Adrenal gland (tissue), 5 donors: Measurements from ENCODE around the gene FTH1.

ENCODE experiments used
- POLR2A ChIP-seq, 2 donors: fragments of 450-650 bp; IDR thresholded peaks; one replicate each; pipeline ENCODE4 v1.6.1; 2017; ENCODE audit warnings: antibody characterized with exemption in 2 of 2, mild to moderate bottlenecking in 2 of 2, moderate library complexity in 1 of 2
- TF ChIP-seq, protein P1 (sequence below), 6 experiments: fragments of 450-650 bp in 4 of 6; fragments of 200-600 bp in 2 of 6; sonication (generic) in 1 of 6; IDR thresholded peaks; 1 replicate in 5 of 6; 2 replicates in 1 of 6; pipeline versions ENCODE4 v1.5.1 to v1.8.0; 2016 to 2021; ENCODE audit warnings: antibody characterized with exemption in 6 of 6, mild to moderate bottlenecking in 2 of 6, moderate library complexity in 1 of 6
- donor health status: DM: no; HTN: no; CAD: no.

DNA sequence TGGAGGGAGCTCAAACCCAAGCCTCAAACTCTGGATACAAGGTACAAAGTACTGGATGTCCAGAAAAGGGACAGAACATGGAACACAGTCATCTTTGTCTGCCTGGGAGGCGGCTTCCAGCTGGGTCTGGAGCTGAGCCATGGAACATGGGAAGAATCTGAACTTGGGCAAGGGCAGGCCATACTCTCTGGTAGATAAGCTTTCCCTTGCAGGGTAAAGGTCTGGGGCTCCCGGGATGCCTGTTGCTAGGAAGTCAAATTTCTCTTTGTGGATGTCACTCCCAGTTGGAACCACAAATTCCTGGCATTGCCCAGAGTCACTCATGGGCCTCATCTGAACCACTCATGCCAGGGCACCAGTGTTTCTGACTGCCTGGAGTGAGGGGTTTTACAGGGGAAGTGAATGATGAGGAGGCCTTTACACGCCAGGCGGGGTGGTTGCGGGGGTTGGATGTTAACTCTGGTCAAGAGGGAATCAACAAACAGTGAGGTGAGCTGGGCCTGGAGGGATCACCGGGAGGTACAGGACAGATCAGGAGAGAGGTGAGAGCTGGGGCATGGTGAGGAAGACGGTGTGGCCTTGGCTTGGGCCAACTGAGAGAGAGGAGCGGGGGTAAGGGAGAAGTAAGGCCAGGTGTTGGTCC is 5.7 kb downstream of the FTH1 start:
- no peak for TF ChIP-seq POLR2A (IDR thresholded peaks at IDR 0.05)
- TF ChIP-seq, protein P1, sequence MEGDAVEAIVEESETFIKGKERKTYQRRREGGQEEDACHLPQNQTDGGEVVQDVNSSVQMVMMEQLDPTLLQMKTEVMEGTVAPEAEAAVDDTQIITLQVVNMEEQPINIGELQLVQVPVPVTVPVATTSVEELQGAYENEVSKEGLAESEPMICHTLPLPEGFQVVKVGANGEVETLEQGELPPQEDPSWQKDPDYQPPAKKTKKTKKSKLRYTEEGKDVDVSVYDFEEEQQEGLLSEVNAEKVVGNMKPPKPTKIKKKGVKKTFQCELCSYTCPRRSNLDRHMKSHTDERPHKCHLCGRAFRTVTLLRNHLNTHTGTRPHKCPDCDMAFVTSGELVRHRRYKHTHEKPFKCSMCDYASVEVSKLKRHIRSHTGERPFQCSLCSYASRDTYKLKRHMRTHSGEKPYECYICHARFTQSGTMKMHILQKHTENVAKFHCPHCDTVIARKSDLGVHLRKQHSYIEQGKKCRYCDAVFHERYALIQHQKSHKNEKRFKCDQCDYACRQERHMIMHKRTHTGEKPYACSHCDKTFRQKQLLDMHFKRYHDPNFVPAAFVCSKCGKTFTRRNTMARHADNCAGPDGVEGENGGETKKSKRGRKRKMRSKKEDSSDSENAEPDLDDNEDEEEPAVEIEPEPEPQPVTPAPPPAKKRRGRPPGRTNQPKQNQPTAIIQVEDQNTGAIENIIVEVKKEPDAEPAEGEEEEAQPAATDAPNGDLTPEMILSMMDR (IDR thresholded peaks at IDR 0.05): no peak
